ENCODE results near the gene PCOLCE2.
A peak's percentile ranks its signal among the peaks of the same experiment; 100 is the strongest.
"Not testable (repeated sequence)": the region's sequence is repeated elsewhere in the genome, so short reads cannot be mapped to it uniquely, and the experiment has no call there.

PCOLCE2 gene

GRCh38 chr3:142898346-142899213 is 9.7 kb upstream of the PCOLCE2 start:
- DNase-seq: peak; percentile 59 to 91

GRCh38 chr3:142897807-142898206 is 8.9 kb upstream of the PCOLCE2 start:
- peak; percentile 45 to 78 for DNase-seq

GRCh38 chr3:142896996-142897395 is 8.1 kb upstream of the PCOLCE2 start:
- no peak for DNase-seq

GRCh38 chr3:142896201-142896755 is 7.4 kb upstream of the PCOLCE2 start:
- DNase-seq: peak; percentile 11 to 73

GRCh38 chr3:142894493-142894892 is 5.6 kb upstream of the PCOLCE2 start:
- DNase-seq: no peak

- no peak for DNase-seq
Observed at GRCh38 chr3:142892714-142893113, 3.8 kb upstream of the PCOLCE2 start.

- DNase-seq: no peak
Observed at GRCh38 chr3:142890592-142890991, 1.7 kb upstream of the PCOLCE2 start.

GRCh38 chr3:142889212-142890014 is 530 bp upstream of the PCOLCE2 start:
- DNase-seq: peak in 1 of 2 experiments; percentile 52

GRCh38 chr3:142888099-142888480 is 793 bp downstream of the PCOLCE2 start:
- peak; percentile 94 for DNase-seq

- DNase-seq: no peak
Observed at GRCh38 chr3:142886940-142887339, 1.9 kb downstream of the PCOLCE2 start.

GRCh38 chr3:142886021-142886420 is 2.9 kb downstream of the PCOLCE2 start:
- DNase-seq: no peak

GRCh38 chr3:142884531-142884930 is 4.4 kb downstream of the PCOLCE2 start:
- DNase-seq: no peak

GRCh38 chr3:142883534-142883933 is 5.3 kb downstream of the PCOLCE2 start:
- not testable (repeated sequence) for DNase-seq

- DNase-seq: no peak
Observed at GRCh38 chr3:142881445-142882224, 7.2 kb downstream of the PCOLCE2 start.

- no peak for DNase-seq
Observed at GRCh38 chr3:142878649-142879300, 10.1 kb downstream of the PCOLCE2 start.

- DNase-seq: no peak
Observed at GRCh38 chr3:142876417-142876816, 12.5 kb downstream of the PCOLCE2 start.

- DNase-seq: no peak
Observed at GRCh38 chr3:142875583-142876207, 13.2 kb downstream of the PCOLCE2 start.

- DNase-seq: no peak
Observed at GRCh38 chr3:142875099-142875498, 13.8 kb downstream of the PCOLCE2 start.

GRCh38 chr3:142868382-142868781 is 20.5 kb downstream of the PCOLCE2 start:
- not testable (repeated sequence) for DNase-seq

GRCh38 chr3:142866841-142867631 is 21.8 kb downstream of the PCOLCE2 start:
- DNase-seq: peak in 1 of 2 experiments; percentile 10
